CD4-positive, alpha-beta T cell treated with Interleukin-2 at 100 ng/mL for 4 hours (primary cell): ENCODE data around the gene PEBP1.

ENCODE experiments used
- DNase-seq: peaks from one replicate; pipeline ENCODE4 v3.0.0-alpha.2; 2020; ENCODE audit warnings: low spot score

Gene PEBP1

DNA sequence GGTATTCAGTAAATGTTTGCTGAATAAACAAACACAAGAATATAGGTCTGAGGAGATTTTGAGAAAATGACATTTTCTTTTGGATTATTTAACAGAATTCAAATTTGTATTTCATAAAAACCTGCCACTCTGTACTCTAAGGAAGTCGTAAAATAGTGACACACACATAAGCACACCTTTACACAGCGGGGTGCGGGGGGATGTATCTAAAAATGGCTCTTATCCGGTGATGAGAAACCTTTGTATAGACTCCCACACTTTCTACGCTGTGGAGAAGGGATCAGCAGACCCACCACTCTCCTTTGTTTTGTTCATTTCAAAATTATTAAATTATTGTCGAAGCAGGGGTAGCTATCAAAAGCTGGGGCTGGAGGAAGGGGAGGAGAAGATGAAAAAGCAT lies 58.0 kb downstream of the PEBP1 start:
- no peak for DNase-seq
